OCI-M1 (cell line): Measurements from ENCODE around the gene OR8I2.
"Not testable (repeated sequence)": the region's sequence is repeated elsewhere in the genome, so short reads cannot be mapped to it uniquely, and the experiment has no call there.

Experiments used
- DNase-seq: peaks from one replicate; lab custom pipeline; 2025; lab: John Stamatoyannopoulos, UW

The OR8I2 gene

DNA sequence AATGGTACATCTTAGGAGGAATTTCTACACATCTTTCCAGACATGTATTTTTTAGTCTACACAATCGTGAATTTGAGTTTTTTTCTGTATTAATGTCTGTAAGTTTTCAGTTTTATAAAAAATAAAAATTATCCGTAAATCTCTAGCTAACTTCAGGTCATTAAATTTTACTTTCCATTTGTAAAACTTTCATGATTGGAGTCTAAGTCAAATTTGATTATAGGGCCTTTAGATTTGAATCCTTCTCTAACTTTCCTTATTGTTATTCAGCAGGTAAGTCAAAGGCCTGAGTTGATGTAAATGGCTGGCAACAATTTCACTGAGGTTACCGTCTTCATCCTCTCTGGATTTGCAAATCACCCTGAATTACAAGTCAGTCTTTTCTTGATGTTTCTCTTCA lies at the start of gene OR8I2:
OR8I2 (plus strand) TSS at position 301 of the 400 bp plus-strand sequence; CDS start at position 301, 0 bp downstream.
- DNase-seq = no peak

DNA sequence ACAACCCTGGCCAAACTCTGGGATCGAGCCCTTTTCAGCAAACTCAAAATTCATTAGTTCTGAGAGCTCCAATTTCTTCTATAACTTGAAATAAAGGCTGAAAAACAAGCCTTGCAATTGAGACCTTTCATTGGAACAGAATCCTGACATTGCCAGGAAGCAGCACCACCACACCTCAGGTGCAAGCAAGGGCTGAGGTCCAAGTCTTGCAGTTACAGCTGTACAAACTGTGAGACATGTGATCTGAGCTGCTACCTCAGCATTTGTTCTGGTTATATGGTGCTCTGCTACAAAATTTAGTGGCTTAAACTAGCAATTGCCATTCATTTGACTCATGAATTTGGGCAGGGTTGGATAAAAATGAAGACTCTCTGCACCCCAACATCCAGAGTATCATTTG lies 47.6 kb upstream of the OR8I2 start:
- no peak for DNase-seq

DNA sequence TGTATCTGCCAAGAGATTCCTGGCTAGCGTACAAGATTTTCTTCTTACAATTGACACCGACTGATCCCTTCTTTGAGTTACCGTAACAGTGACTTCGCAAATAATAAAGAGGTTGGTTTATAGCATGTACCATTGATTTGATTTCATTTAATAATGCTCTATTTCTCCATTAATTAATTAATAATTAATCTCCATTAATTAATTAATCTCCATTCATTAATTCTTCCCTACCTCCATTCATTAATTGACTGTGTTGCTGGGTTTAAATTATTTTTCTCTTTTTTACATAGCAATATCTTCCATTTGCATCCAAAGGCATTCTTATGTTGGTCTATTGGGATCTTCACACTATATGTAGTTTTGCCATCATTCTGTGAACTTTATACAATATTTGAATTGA lies 44.6 kb upstream of the OR8I2 start:
- DNase-seq = no peak

DNA sequence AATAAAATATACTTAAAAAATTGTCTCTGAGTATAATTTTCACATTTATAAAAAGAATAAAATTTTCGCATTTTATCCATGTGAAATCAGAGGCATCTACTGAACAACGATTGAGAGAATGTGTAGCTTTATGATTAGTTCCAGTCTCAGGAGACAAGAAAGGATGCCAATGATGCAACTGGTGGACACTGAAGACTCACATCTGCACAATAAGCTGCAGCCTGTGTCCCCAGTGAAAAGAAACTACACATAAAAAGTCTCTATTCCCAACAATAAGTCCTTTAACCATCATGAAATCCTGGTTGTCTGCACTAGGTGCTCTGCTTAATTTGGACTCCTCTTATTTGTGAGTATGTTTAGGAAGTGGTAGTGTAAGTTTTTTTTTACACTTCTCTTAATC lies 43.6 kb upstream of the OR8I2 start:
- DNase-seq = no peak

DNA sequence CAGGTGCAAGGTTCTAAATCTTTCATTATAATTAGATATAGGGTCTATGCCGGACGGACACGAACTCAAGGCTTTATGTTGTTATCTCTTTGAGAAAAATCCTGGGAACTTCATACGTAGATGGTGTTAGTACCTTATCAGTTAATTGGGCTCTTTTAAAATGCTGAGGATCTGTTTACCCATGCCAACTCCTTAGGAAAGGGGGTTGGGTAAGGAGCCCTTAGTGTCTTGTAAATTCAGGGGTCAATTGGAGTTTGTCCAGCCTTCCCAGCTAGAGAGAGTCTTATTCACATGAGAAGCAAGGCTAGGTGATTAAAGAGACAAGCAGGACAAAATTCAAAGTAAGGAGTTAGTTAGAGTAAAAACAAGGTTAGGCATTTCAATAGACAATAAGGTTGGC lies 36.7 kb upstream of the OR8I2 start:
- not testable (repeated sequence) for DNase-seq

DNA sequence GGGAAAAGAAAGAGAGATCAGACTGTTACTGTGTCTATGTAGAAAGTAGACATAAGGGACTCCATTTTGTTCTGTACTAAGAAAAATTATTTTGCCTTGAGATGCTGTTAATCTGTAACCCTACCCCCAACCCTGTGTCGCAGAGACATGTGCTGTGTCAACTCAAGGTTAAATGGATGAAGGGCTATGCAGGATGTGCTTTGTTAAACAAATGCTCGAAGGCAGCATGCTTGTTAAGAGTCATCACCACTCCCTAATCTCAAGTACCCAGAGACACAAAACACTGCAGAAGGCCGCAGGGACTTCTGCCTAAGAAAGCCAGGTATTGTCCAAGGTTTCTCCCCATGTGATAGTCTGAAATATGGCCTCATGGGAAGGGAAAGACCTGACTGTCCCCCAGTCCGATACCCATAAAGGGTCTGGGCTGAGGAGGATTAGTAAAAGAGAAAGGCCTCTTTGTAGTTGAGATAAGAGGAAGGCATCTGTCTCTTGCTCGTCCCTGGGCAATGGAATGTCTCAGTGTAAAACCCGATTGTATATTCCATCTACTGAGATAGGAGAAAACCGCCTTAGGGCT lies 35.4 kb upstream of the OR8I2 start:
- not testable (repeated sequence) for DNase-seq

DNA sequence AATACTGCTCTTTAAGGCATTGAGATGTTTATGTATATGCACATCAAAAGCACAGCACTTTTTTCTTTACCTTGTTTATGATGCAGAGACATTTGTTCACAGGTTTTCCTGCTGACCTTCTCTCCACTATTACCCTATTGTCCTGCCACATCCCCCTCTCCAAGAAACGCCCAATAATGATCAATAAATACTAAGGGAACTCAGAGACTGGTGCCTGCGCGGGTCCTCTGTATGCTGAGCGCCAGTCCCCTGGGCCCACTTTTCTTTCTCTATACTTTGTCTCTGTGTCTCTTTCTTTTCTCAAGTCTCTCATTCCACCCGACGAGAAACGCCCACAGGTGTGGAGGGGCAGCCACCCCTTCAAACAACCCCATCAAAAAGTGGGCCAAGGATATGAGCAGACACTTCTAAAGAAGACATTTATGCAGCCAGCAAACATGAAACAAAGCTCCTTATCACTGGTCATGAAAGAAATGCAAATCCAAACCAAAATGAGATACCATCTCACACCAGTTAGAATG lies 34.8 kb upstream of the OR8I2 start:
- DNase-seq = not testable (repeated sequence)

DNA sequence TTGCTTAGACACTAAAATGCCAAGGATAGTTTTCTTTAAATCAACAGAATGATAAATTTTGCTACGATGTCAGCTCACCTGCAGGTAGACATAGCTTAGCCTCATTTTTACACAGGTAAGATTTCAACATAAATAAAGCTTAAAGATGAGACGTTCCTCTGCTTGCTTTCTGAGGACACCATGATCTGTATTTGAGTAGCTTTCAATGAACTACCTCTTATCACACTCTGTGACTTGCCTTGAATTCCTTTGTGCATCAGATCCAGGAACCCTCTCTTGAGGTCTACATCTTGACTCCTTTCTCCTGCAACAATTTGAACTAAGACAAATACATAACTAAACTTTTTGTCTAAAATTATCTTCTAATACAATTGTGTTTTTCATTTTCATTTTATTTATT lies 26.1 kb upstream of the OR8I2 start:
- no peak for DNase-seq

DNA sequence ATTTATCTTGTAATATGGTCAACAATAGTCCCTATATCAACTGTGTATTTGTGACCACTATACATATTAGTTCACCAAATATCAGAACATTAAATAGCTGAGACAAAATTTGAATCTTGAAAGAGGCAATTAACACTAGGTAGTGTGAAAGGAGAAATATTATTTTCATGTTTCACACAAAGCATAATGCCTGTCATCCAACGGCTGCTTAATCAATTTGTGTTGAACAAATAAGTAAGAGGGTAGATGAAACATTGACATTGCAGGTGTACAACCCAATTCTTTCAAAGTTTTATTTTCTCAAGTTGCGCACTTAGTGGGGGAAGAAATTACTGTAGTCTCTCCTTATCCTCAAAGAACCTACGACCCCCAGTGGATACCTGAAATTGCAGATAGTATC lies 3.4 kb upstream of the OR8I2 start:
- DNase-seq = no peak

DNA sequence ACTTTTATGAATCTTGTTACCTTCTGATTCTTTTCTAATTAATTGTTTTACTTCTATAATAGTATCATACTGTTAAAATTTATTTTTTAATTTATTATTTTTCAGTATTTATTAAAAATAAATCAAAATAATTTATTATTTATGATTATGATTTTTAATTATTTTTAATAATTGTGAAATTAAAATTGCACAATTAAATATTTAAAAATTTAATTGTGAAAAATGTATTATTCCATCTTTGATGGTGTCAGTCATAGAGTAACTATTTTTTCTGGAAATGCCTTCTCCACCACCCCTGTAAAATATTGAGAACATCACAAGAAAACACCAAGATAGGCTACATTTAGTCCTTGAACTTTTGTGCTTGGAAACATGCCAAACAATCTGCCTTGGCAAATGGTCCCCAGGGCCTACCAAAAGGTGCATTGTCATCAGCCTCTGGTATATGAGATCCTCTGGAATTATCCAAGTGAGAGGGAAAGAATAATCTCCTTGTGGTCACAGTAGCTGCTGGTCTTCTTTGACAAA lies 10.2 kb downstream of the OR8I2 start, which contains the start of gene OR8H2:
OR8H2 (plus strand) TSS at position 478 of the 528 bp plus-strand sequence. CDS start 1,356 bp downstream, outside the sequence.
- no peak for DNase-seq

DNA sequence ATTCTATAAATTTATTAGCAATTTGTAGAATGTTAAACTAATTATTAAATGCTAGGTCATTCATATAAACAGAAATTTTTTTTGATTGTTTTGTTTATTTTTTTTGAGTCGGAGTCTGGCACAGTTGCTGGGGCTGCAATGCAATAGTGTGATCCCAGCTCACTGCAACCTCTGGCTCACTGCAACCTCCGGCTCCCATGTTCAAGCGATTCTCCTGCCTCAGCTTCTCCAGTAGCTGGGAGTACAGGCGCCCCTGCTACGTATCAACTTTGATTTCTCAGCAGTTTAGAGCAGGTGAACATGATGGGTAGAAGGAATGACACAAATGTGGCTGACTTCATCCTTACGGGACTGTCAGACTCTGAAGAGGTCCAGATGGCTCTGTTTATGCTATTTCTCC lies 29.0 kb downstream of the OR8I2 start, which contains the start of gene OR8H3:
OR8H3 (plus strand) TSS at position 301 of the 400 bp plus-strand sequence; CDS start at position 301, 0 bp downstream.
- no peak for DNase-seq

DNA sequence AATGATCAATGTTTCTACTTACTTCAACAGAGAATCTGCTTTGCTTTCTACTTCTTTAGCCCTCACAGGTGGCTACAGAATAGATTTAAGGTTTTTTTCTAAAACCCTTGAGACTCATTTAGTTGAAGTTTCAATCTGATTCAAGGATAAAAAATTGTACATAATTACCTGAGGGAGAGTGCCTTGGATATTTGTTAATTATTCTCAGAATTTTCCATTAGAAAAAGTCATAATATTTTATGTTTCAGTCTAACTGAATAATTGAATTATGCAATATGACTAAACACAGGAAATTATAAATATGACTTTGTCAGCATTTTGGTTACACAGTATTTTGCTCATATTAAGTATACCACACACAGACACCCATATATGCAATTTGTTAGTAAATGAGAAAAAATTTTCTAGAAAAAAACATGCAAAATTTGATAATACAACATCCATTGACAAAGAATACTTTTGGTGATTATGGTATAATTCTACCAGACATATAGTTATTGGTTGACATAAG lies 47.1 kb downstream of the OR8I2 start, which contains the start of gene OR8J3:
OR8J3 (minus strand) TSS at position 51 of the 511 bp plus-strand sequence. CDS start 2,483 bp downstream, outside the sequence.
- DNase-seq = no peak

DNA sequence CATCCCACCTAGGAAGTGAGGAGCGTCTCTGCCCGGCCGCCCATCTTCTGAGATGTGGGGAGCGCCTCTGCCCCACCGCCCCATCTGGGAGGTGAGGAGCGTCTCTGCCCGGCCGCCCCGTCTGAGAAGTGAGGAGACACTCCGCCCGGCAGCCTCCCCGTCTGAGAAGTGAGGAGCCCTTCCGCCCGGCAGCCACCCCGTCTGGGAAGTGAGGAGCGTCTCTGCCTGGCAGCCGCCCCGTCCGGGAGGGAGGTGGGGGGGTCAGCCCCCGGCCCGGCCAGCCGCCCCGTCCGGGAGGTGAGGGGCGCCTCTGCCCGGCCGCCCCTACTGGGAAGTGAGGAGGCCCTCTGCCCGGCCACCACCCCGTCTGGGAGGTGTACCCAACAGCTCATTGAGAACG lies 50.6 kb downstream of the OR8I2 start:
- DNase-seq = not testable (repeated sequence)
